Erythroblast (primary cell): Measurements from ENCODE around the gene CRY2.

Experiments
- GATA1 ChIP-seq: IDR thresholded peaks from 2 replicates; pipeline ENCODE4 v1.6.1; 2011; ENCODE audit warnings: low read depth, mild to moderate bottlenecking, control low read depth, low read length, moderate library complexity
- POLR2A ChIP-seq: IDR thresholded peaks from 2 replicates; pipeline ENCODE4 v1.6.1; 2011; ENCODE audit warnings: mild to moderate bottlenecking, low read length

GRCh38 chr11:45885274-45885920 lies 38.1 kb downstream of the CRY2 start, which contains the start of gene MAPK8IP1:
- TF ChIP-seq POLR2A (no peak), GATA1 (no peak)
